HG03045 (cell line): ENCODE data around the gene YJEFN3.

Experiments
- ATAC-seq: cut with Tn5 transposase; IDR thresholded peaks from one replicate; pipeline ENCODE4 v1.9.1; 2021; ENCODE audit warnings: mild to moderate bottlenecking, moderate library complexity; ENCODE audit not compliant: unreplicated experiment

The YJEFN3 gene

GRCh38 chr19:19515642-19516519, 12.8 kb upstream of the YJEFN3 start, which contains the start of gene NDUFA13:
NDUFA13 (plus strand) TSS chr19:19516225; CDS start chr19:19516239, 14 bp downstream.
- peak; percentile 74 for ATAC-seq

- ATAC-seq, result no peak
Measured at GRCh38 chr19:19517235-19517619, 11.5 kb upstream of the YJEFN3 start.

GRCh38 chr19:19520989-19521388, 7.7 kb upstream of the YJEFN3 start:
- no peak for ATAC-seq

- ATAC-seq, result no peak
Measured at GRCh38 chr19:19523177-19523576, 5.5 kb upstream of the YJEFN3 start.

- no peak for ATAC-seq
Measured at GRCh38 chr19:19524053-19524452, 4.7 kb upstream of the YJEFN3 start.

GRCh38 chr19:19525611-19526380, 2.9 kb upstream of the YJEFN3 start:
- ATAC-seq, result no peak

GRCh38 chr19:19526581-19527370, 1.9 kb upstream of the YJEFN3 start:
- ATAC-seq, result no peak

- no peak for ATAC-seq
Measured at GRCh38 chr19:19527371-19527656, 1.4 kb upstream of the YJEFN3 start.

GRCh38 chr19:19527674-19528625, 761 bp upstream of the YJEFN3 start:
- no peak for ATAC-seq

GRCh38 chr19:19529783-19530422, 1.2 kb downstream of the YJEFN3 start:
- ATAC-seq, result no peak

GRCh38 chr19:19530423-19530804, 1.7 kb downstream of the YJEFN3 start:
- no peak for ATAC-seq

- no peak for ATAC-seq
Measured at GRCh38 chr19:19530889-19531288, 2.2 kb downstream of the YJEFN3 start.

- ATAC-seq, result no peak
Measured at GRCh38 chr19:19531951-19532805, 3.5 kb downstream of the YJEFN3 start.

GRCh38 chr19:19532806-19533701, 4.3 kb downstream of the YJEFN3 start:
- no peak for ATAC-seq

- ATAC-seq, result no peak
Measured at GRCh38 chr19:19533841-19534240, 5.1 kb downstream of the YJEFN3 start.

- ATAC-seq, result no peak
Measured at GRCh38 chr19:19534556-19535265, 6.0 kb downstream of the YJEFN3 start.
